Naive thymus-derived CD8-positive, alpha-beta T cell (primary cell): ENCODE results near the gene KLHL17. TPM values are rescaled to one million over a fixed set of nuclear protein-coding genes. Genes with fewer than 3 reads are reported as not detected.

Source experiments
- ATAC-seq, 2 donors: fragments of 150-1000 bp; cut with Tn5 transposase in 1 of 2; sonication (Bioruptor Pico), chemical (Tn5 transposase) in 1 of 2; 1 replicate in 1 of 2; 2 replicates in 1 of 2; pipeline ENCODE4 v1.10.0; 2021; ENCODE audit warnings: mild to moderate bottlenecking in 2 of 2, moderate library complexity in 2 of 2
- POLR2A ChIA-PET: fragments of 350-600 bp; sonication (Branson Sonifier 250); formaldehyde crosslinking; loops from one replicate; lab custom pipeline; 2021; ENCODE audit warnings: antibody characterized with exemption; lab: Charles Lee
- DNase-seq, 10 donors: peaks; one replicate each; pipeline versions ENCODE4 v3.0.0 to v3.0.0-alpha.2; 2020 to 2022
- H3K27ac Mint-ChIP-seq, 10 donors: one replicate each; pipeline ENCODE4 v1.8.0; 2020 to 2022; ENCODE audit warnings: mild to moderate bottlenecking in 10 of 10, mixed read lengths in 10 of 10, moderate library complexity in 4 of 10, inconsistent platforms in 1 of 10
- H3K27me3 Mint-ChIP-seq, 5 donors: one replicate each; pipeline ENCODE4 v1.8.0; 2021 to 2022; ENCODE audit warnings: mixed read lengths in 5 of 5
- H3K36me3 Mint-ChIP-seq, 3 donors: one replicate each; pipeline ENCODE4 v1.8.0; 2020 to 2022; ENCODE audit warnings: mixed read lengths in 3 of 3, mild to moderate bottlenecking in 2 of 3, inconsistent platforms in 1 of 3
- H3K4me1 Mint-ChIP-seq, 4 donors: one replicate each; pipeline ENCODE4 v1.8.0; 2021 to 2022; ENCODE audit warnings: mixed read lengths in 4 of 4
- H3K4me3 Mint-ChIP-seq, 10 donors: one replicate each; pipeline ENCODE4 v1.8.0; 2020 to 2022; ENCODE audit warnings: mild to moderate bottlenecking in 10 of 10, mixed read lengths in 10 of 10, moderate library complexity in 6 of 10, inconsistent platforms in 1 of 10
- H3K9me3 Mint-ChIP-seq, 9 donors: one replicate each; pipeline ENCODE4 v1.8.0; 2020 to 2022; ENCODE audit warnings: mixed read lengths in 9 of 9, mild to moderate bottlenecking in 3 of 9, inconsistent platforms in 1 of 9, moderate library complexity in 1 of 9
- polyA plus RNA-seq, 3 donors: library from polyadenylated mRNA; unstranded; fragments of 300-500 nt; fragmentation: Illumina TruSeq; gene quantifications; one replicate each; pipeline ENCODE4 v1.2.3, GENCODE V29; 2021
- total RNA-seq, 8 experiments: library from RNA in 2 of 8; stranded (reverse) in 2 of 8; gene quantifications; one replicate each; pipeline ENCODE4 v1.2.3 and lab custom pipeline; 2021 to 2026

Gene KLHL17
- total and polyA plus RNA-seq, 5 experiments from 2014 or later, result 0.94 to 37.4 (median 2.0) TPM

- peak overlapping the region in 1 of 10 donors; percentile 53 for H3K4me3 Mint-ChIP-seq
- POLR2A ChIA-PET, result no interaction called here
- DNase-seq (no peak), ATAC-seq (no peak)
- H3K27ac Mint-ChIP-seq, result peak overlapping the region in 1 of 10 donors; percentile 56
- no peaks in the 10 kb centered on the region for H3K36me3 Mint-ChIP-seq
- H3K27me3 Mint-ChIP-seq, result peaks cover 6 to 29% (median 10%) of the 10 kb centered on the region in 5 donors
- H3K9me3 Mint-ChIP-seq, result no peaks in the 10 kb centered on the region
- peaks cover 0 to 9% (median 3%) of the 10 kb centered on the region in 4 donors for H3K4me1 Mint-ChIP-seq
These were observed 9.0 kb downstream of the KLHL17 start for GRCh38 chr1:969260-969855.

- ATAC-seq, result no peak
- H3K9me3 Mint-ChIP-seq, result no peaks in the 10 kb centered on the region
- DNase-seq, result no peak
- H3K27me3 Mint-ChIP-seq, result peaks cover 9 to 36% (median 14%) of the 10 kb centered on the region in 5 donors
- H3K36me3 Mint-ChIP-seq, result no peaks in the 10 kb centered on the region
- H3K4me3 Mint-ChIP-seq, result no peak overlapping the region
- peaks cover 0 to 9% (median 4%) of the 10 kb centered on the region in 4 donors for H3K4me1 Mint-ChIP-seq
- H3K27ac Mint-ChIP-seq, result no peak overlapping the region
- POLR2A ChIA-PET, result no interaction called here
These were observed 10.0 kb downstream of the KLHL17 start for GRCh38 chr1:970242-970972.

GRCh38 chr1:970973-971730, 10.8 kb downstream of the KLHL17 start:
- no peak for DNase-seq
- Mint-ChIP-seq H3K4me3 (no peak overlapping the region), H3K36me3 (no peaks in the 10 kb centered on the region), H3K4me1 (peaks cover 4 to 13% (median 5%) of the 10 kb centered on the region in 4 donors), H3K9me3 (no peaks in the 10 kb centered on the region), H3K27ac (no peak overlapping the region), H3K27me3 (peaks cover 9 to 41% (median 20%) of the 10 kb centered on the region in 5 donors)
- POLR2A ChIA-PET, result no interaction called here
- no peak for ATAC-seq

- DNase-seq (no peak), ATAC-seq (no peak)
- Mint-ChIP-seq H3K4me1 (peaks cover 4 to 10% (median 5%) of the 10 kb centered on the region in 4 donors), H3K27me3 (peaks cover 9 to 41% (median 20%) of the 10 kb centered on the region in 5 donors), H3K9me3 (no peaks in the 10 kb centered on the region), H3K27ac (no peak overlapping the region), H3K36me3 (no peaks in the 10 kb centered on the region), H3K4me3 (no peak overlapping the region)
- POLR2A ChIA-PET, result no interaction called here
These were observed 11.5 kb downstream of the KLHL17 start for GRCh38 chr1:971751-972506.

- H3K4me3 Mint-ChIP-seq, result no peak overlapping the region
- POLR2A ChIA-PET, result no interaction called here
- peak overlapping the region in 1 of 10 donors; percentile 18 for H3K27ac Mint-ChIP-seq
- DNase-seq (no peak), ATAC-seq (no peak)
- H3K9me3 Mint-ChIP-seq, result no peaks in the 10 kb centered on the region
- H3K4me1 Mint-ChIP-seq, result peaks cover 4 to 7% (median 5%) of the 10 kb centered on the region in 4 donors
- no peaks in the 10 kb centered on the region for H3K36me3 Mint-ChIP-seq
- peaks cover 9 to 41% (median 20%) of the 10 kb centered on the region in 5 donors for H3K27me3 Mint-ChIP-seq
These were observed 12.5 kb downstream of the KLHL17 start for GRCh38 chr1:972726-973458.

GRCh38 chr1:973459-974292, 13.3 kb downstream of the KLHL17 start:
- no peak for DNase-seq
- POLR2A ChIA-PET, result no interaction called here
- H3K27ac Mint-ChIP-seq, result peak overlapping the region in 1 of 10 donors; percentile 83

GRCh38 chr1:974293-974640, 13.9 kb downstream of the KLHL17 start:
- H3K4me1 Mint-ChIP-seq, result peaks cover 6 to 7% (median 7%) of the 10 kb centered on the region in 4 donors
- DNase-seq (no peak), ATAC-seq (no peak)
- H3K36me3 Mint-ChIP-seq, result no peaks in the 10 kb centered on the region
- no peak overlapping the region for H3K4me3 Mint-ChIP-seq
- peaks cover 8 to 43% (median 17%) of the 10 kb centered on the region in 5 donors for H3K27me3 Mint-ChIP-seq
- no peak overlapping the region for H3K27ac Mint-ChIP-seq
- H3K9me3 Mint-ChIP-seq, result no peaks in the 10 kb centered on the region
- POLR2A ChIA-PET, result no interaction called here

More at GRCh38 chr1:973459-974292, 13.3 kb downstream of the KLHL17 start:
- ATAC-seq, result no peak
- Mint-ChIP-seq H3K4me3 (no peak overlapping the region), H3K36me3 (no peaks in the 10 kb centered on the region), H3K4me1 (peaks cover 6 to 7% (median 7%) of the 10 kb centered on the region in 4 donors), H3K9me3 (no peaks in the 10 kb centered on the region), H3K27me3 (peaks cover 9 to 45% (median 18%) of the 10 kb centered on the region in 5 donors)

GRCh38 chr1:974687-975328, 14.4 kb downstream of the KLHL17 start:
- H3K4me1 Mint-ChIP-seq, result peaks cover 6 to 7% (median 7%) of the 10 kb centered on the region in 4 donors
- peaks cover 3 to 39% (median 17%) of the 10 kb centered on the region in 5 donors for H3K27me3 Mint-ChIP-seq
- ATAC-seq, result no peak
- H3K9me3 Mint-ChIP-seq, result no peaks in the 10 kb centered on the region
- peak overlapping the region in 3 of 10 donors; percentile 21 to 36 (median 22) for H3K4me3 Mint-ChIP-seq
- no peak for DNase-seq
- POLR2A ChIA-PET, result no interaction called here
- peak overlapping the region in 1 of 10 donors; percentile 33 for H3K27ac Mint-ChIP-seq
- H3K36me3 Mint-ChIP-seq, result no peaks in the 10 kb centered on the region

DNA sequence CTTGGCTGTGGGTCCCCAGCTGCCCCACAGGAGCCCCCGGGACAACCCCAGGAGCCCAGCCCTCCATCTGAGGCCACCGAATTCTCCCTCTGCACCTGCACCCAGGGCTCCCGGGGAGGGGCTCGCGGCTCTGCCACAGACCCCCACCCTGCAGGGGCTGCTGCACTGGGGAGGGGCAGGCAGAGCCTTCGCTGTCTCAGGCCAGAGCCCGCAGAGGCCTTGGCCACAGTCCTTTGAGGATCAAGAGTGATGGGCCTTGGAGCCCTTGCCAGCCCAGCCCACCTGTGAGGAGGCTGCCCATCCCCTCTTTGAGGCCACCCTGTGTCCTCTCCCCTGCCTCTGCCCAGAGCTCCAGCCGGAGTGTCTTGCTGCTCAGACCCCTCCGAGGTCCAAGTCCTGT, 15.0 kb downstream of the KLHL17 start:
- no peak for DNase-seq
- POLR2A ChIA-PET, result no interaction called here
- peaks cover 6 to 7% (median 7%) of the 10 kb centered on the region in 4 donors for H3K4me1 Mint-ChIP-seq
- peaks cover 3 to 39% (median 17%) of the 10 kb centered on the region in 5 donors for H3K27me3 Mint-ChIP-seq
- no peaks in the 10 kb centered on the region for H3K9me3 Mint-ChIP-seq
- no peak overlapping the region for H3K27ac Mint-ChIP-seq
- no peaks in the 10 kb centered on the region for H3K36me3 Mint-ChIP-seq
- peak overlapping the region in 2 of 10 donors; percentile 26 to 47 for H3K4me3 Mint-ChIP-seq
- no peak for ATAC-seq

- Mint-ChIP-seq H3K9me3 (no peaks in the 10 kb centered on the region), H3K36me3 (no peaks in the 10 kb centered on the region), H3K4me3 (peak overlapping the region in 6 of 10 donors; percentile 6 to 48 (median 36)), H3K27me3 (peaks cover 3 to 34% (median 17%) of the 10 kb centered on the region in 5 donors), H3K4me1 (peaks cover 6 to 7% (median 7%) of the 10 kb centered on the region in 4 donors), H3K27ac (no peak overlapping the region)
- DNase-seq (peak in 9 of 10 donors; percentile 39 to 70 (median 57)), ATAC-seq (peak; percentile 91 to 98)
- POLR2A ChIA-PET, result interaction anchor here (0.5 to 0.9 kb wide), 2 partner anchors 37 to 70 kb away, joined by 3 to 4 read pairs; no protein-coding TSS in a partner anchor
These were observed 15.7 kb downstream of the KLHL17 start for GRCh38 chr1:975896-976683.
